Activated CD4-positive, alpha-beta memory T cell treated with anti-CD3 and anti-CD28 coated beads for 36 hours (primary cell): ENCODE data around the gene XIRP2. TPM values are rescaled to one million over a fixed set of nuclear protein-coding genes. Genes with fewer than 3 reads are reported as not detected.
"Not testable (repeated sequence)": the region's sequence is repeated elsewhere in the genome, so short reads cannot be mapped to it uniquely, and the experiment has no call there.

Source experiments
- CTCF ChIA-PET: fragments of 350-600 bp; sonication (Branson Sonifier 250); formaldehyde crosslinking; loops from one replicate; lab custom pipeline; 2021; ENCODE audit warnings: antibody characterized with exemption, inconsistent platforms; lab: Charles Lee
- POLR2A ChIA-PET: fragments of 350-600 bp; sonication (Branson Sonifier 250); formaldehyde crosslinking; loops from one replicate; lab custom pipeline; 2021; ENCODE audit warnings: antibody characterized with exemption; lab: Charles Lee
- DNase-seq: peaks from one replicate; pipeline ENCODE4 v3.0.0-alpha.2; 2020
- H3K27ac Mint-ChIP-seq: one replicate; pipeline ENCODE4 v1.8.0; 2021; ENCODE audit warnings: mixed read lengths
- H3K27me3 Mint-ChIP-seq: one replicate; pipeline ENCODE4 v1.8.0; 2021; ENCODE audit warnings: mixed read lengths
- H3K36me3 Mint-ChIP-seq: one replicate; pipeline ENCODE4 v1.8.0; 2021; ENCODE audit warnings: mixed read lengths
- H3K4me1 Mint-ChIP-seq: one replicate; pipeline ENCODE4 v1.8.0; 2021; ENCODE audit warnings: low read depth, mixed read lengths
- H3K4me3 Mint-ChIP-seq: one replicate; pipeline ENCODE4 v1.8.0; 2021; ENCODE audit warnings: mild to moderate bottlenecking, mixed read lengths
- H3K9me3 Mint-ChIP-seq: one replicate; pipeline ENCODE4 v1.8.0; 2021; ENCODE audit warnings: mixed read lengths
- intact Hi-C: fragments of 100-400 bp; cut with micrococcal nuclease; formaldehyde crosslinking; loops from one replicate; pipeline ENCODE4 v1.15.1; 2023
- total RNA-seq, 2 experiments: library from RNA; stranded (reverse); gene quantifications; one replicate each; pipeline ENCODE4 v1.2.3, GENCODE V29; 2021

Gene XIRP2
- total RNA-seq, 2 experiments from 2014 or later, result not detected

GRCh38 chr2:167001165-167001564 lies 112.9 kb downstream of the XIRP2 start:
- POLR2A ChIA-PET, result no interaction called here
- CTCF ChIA-PET, result no interaction called here
- H3K4me1 Mint-ChIP-seq, result no peaks in the 10 kb centered on the region
- H3K9me3 Mint-ChIP-seq, result peaks cover 2% of the 10 kb centered on the region
- no peak for DNase-seq
- no peaks in the 10 kb centered on the region for H3K27me3 Mint-ChIP-seq
- H3K27ac Mint-ChIP-seq, result no peak overlapping the region
- no peaks in the 10 kb centered on the region for H3K36me3 Mint-ChIP-seq
- H3K4me3 Mint-ChIP-seq, result no peak overlapping the region
- intact Hi-C loops, result no loop called here

- Mint-ChIP-seq H3K36me3 (no peaks in the 10 kb centered on the region), H3K9me3 (peaks cover 2% of the 10 kb centered on the region), H3K27me3 (no peaks in the 10 kb centered on the region), H3K4me1 (no peaks in the 10 kb centered on the region), H3K4me3 (no peak overlapping the region), H3K27ac (no peak overlapping the region)
- ChIA-PET POLR2A (no interaction called here), CTCF (no interaction called here)
- intact Hi-C loops, result no loop called here
- DNase-seq, result no peak
These were observed 116.8 kb downstream of the XIRP2 start for GRCh38 chr2:167005096-167005495.

- DNase-seq, result no peak
- intact Hi-C loops, result no loop called here
- Mint-ChIP-seq H3K27ac (no peak overlapping the region), H3K4me1 (no peaks in the 10 kb centered on the region), H3K36me3 (no peaks in the 10 kb centered on the region), H3K27me3 (no peaks in the 10 kb centered on the region), H3K4me3 (no peak overlapping the region), H3K9me3 (peaks cover 2% of the 10 kb centered on the region)
- CTCF ChIA-PET, result no interaction called here
- POLR2A ChIA-PET, result no interaction called here
These were observed 124.9 kb downstream of the XIRP2 start for GRCh38 chr2:167013227-167013626.

GRCh38 chr2:167015806-167016205 lies 127.5 kb downstream of the XIRP2 start:
- Mint-ChIP-seq H3K9me3 (peaks cover 2% of the 10 kb centered on the region), H3K27ac (no peak overlapping the region), H3K36me3 (no peaks in the 10 kb centered on the region), H3K4me1 (no peaks in the 10 kb centered on the region), H3K4me3 (no peak overlapping the region), H3K27me3 (no peaks in the 10 kb centered on the region)
- DNase-seq, result no peak
- intact Hi-C loops, result no loop called here
- ChIA-PET CTCF (no interaction called here), POLR2A (no interaction called here)

GRCh38 chr2:167017021-167017420 lies 128.7 kb downstream of the XIRP2 start:
- peaks cover 2% of the 10 kb centered on the region for H3K9me3 Mint-ChIP-seq
- ChIA-PET POLR2A (no interaction called here), CTCF (no interaction called here)
- H3K4me3 Mint-ChIP-seq, result no peak overlapping the region
- DNase-seq, result no peak
- H3K36me3 Mint-ChIP-seq, result no peaks in the 10 kb centered on the region
- H3K27ac Mint-ChIP-seq, result no peak overlapping the region
- intact Hi-C loops, result no loop called here
- H3K4me1 Mint-ChIP-seq, result no peaks in the 10 kb centered on the region
- no peaks in the 10 kb centered on the region for H3K27me3 Mint-ChIP-seq

- Mint-ChIP-seq H3K9me3 (no peaks in the 10 kb centered on the region), H3K27ac (no peak overlapping the region), H3K27me3 (no peaks in the 10 kb centered on the region), H3K36me3 (no peaks in the 10 kb centered on the region), H3K4me1 (no peaks in the 10 kb centered on the region), H3K4me3 (no peak overlapping the region)
- DNase-seq, result no peak
- CTCF ChIA-PET, result no interaction called here
- intact Hi-C loops, result no loop called here
- POLR2A ChIA-PET, result no interaction called here
These were observed 130.3 kb downstream of the XIRP2 start for GRCh38 chr2:167018590-167018989.

GRCh38 chr2:167028503-167028902 lies 140.2 kb downstream of the XIRP2 start:
- CTCF ChIA-PET, result no interaction called here
- H3K4me1 Mint-ChIP-seq, result no peaks in the 10 kb centered on the region

GRCh38 chr2:167034976-167035375 lies 146.7 kb downstream of the XIRP2 start:
- H3K4me3 Mint-ChIP-seq, H3K27me3 Mint-ChIP-seq, DNase-seq, H3K27ac Mint-ChIP-seq, H3K4me1 Mint-ChIP-seq, intact Hi-C loops, H3K36me3 Mint-ChIP-seq, CTCF ChIA-PET: not testable (repeated sequence)
- POLR2A ChIA-PET, result interaction anchor here (0.7 kb wide), 1 partner anchor 40 kb away, joined by 3 read pairs; no protein-coding TSS in a partner anchor
- peaks cover 53% of the 10 kb centered on the region for H3K9me3 Mint-ChIP-seq

More at GRCh38 chr2:167028503-167028902, 140.2 kb downstream of the XIRP2 start:
- H3K4me3 Mint-ChIP-seq, result no peak overlapping the region
- DNase-seq, result no peak
- no peak overlapping the region for H3K27ac Mint-ChIP-seq
- POLR2A ChIA-PET, result no interaction called here
- H3K9me3 Mint-ChIP-seq, result peaks cover 42% of the 10 kb centered on the region
- no peaks in the 10 kb centered on the region for H3K36me3 Mint-ChIP-seq
- intact Hi-C loops, result no loop called here
- H3K27me3 Mint-ChIP-seq, result no peaks in the 10 kb centered on the region

GRCh38 chr2:167048829-167049228 lies 160.5 kb downstream of the XIRP2 start:
- no peak overlapping the region for H3K4me3 Mint-ChIP-seq
- POLR2A ChIA-PET, result no interaction called here
- intact Hi-C loops, result no loop called here

GRCh38 chr2:167049659-167050058 lies 161.4 kb downstream of the XIRP2 start:
- no peak for DNase-seq
- CTCF ChIA-PET, result interaction anchor here (0.6 kb wide), 1 partner anchor 280 kb away, joined by 4 read pairs; no protein-coding TSS in a partner anchor
- Mint-ChIP-seq H3K4me3 (no peak overlapping the region), H3K9me3 (no peaks in the 10 kb centered on the region), H3K4me1 (no peaks in the 10 kb centered on the region), H3K27me3 (no peaks in the 10 kb centered on the region), H3K27ac (no peak overlapping the region), H3K36me3 (no peaks in the 10 kb centered on the region)
- POLR2A ChIA-PET, result no interaction called here
- intact Hi-C loops, result no loop called here

More at GRCh38 chr2:167048829-167049228, 160.5 kb downstream of the XIRP2 start:
- Mint-ChIP-seq H3K27me3 (no peaks in the 10 kb centered on the region), H3K27ac (no peak overlapping the region), H3K9me3 (no peaks in the 10 kb centered on the region), H3K4me1 (no peaks in the 10 kb centered on the region), H3K36me3 (no peaks in the 10 kb centered on the region)
- CTCF ChIA-PET, result no interaction called here
- DNase-seq, result no peak

- Mint-ChIP-seq H3K9me3 (no peaks in the 10 kb centered on the region), H3K27ac (no peak overlapping the region), H3K27me3 (no peaks in the 10 kb centered on the region), H3K4me1 (no peaks in the 10 kb centered on the region), H3K36me3 (no peaks in the 10 kb centered on the region), H3K4me3 (no peak overlapping the region)
- intact Hi-C loops, result no loop called here
- CTCF ChIA-PET, result no interaction called here
- POLR2A ChIA-PET, result no interaction called here
- DNase-seq, result no peak
These were observed 164.5 kb downstream of the XIRP2 start for GRCh38 chr2:167052825-167053224.

- ChIA-PET CTCF (no interaction called here), POLR2A (no interaction called here)
- no peaks in the 10 kb centered on the region for H3K36me3 Mint-ChIP-seq
- H3K27me3 Mint-ChIP-seq, result no peaks in the 10 kb centered on the region
- H3K27ac Mint-ChIP-seq, result no peak overlapping the region
- H3K4me1 Mint-ChIP-seq, result no peaks in the 10 kb centered on the region
- H3K9me3 Mint-ChIP-seq, result peaks cover 3% of the 10 kb centered on the region
- no peak for DNase-seq
- intact Hi-C loops, result no loop called here
- no peak overlapping the region for H3K4me3 Mint-ChIP-seq
These were observed 166.6 kb downstream of the XIRP2 start for GRCh38 chr2:167054881-167055280.

- no peaks in the 10 kb centered on the region for H3K27me3 Mint-ChIP-seq
- H3K4me3 Mint-ChIP-seq, result no peak overlapping the region
- H3K9me3 Mint-ChIP-seq, result peaks cover 3% of the 10 kb centered on the region
- intact Hi-C loops, result no loop called here
- no peak for DNase-seq
- CTCF ChIA-PET, result no interaction called here
- POLR2A ChIA-PET, result no interaction called here
- no peaks in the 10 kb centered on the region for H3K36me3 Mint-ChIP-seq
- H3K4me1 Mint-ChIP-seq, result no peaks in the 10 kb centered on the region
- H3K27ac Mint-ChIP-seq, result no peak overlapping the region
These were observed 169.2 kb downstream of the XIRP2 start for GRCh38 chr2:167057446-167057845.
